ENCODE results near the gene CRK. TPM values are rescaled to one million over a fixed set of nuclear protein-coding genes. Genes with fewer than 3 reads are reported as not detected.
A peak's percentile ranks its signal among the peaks of the same experiment; 100 is the strongest.
"Not testable (repeated sequence)": the region's sequence is repeated elsewhere in the genome, so short reads cannot be mapped to it uniquely, and the experiment has no call there.

CRK gene
- total RNA-seq, 2 donors from 2014 or later = 48.3 to 76.0 TPM

- Histone ChIP-seq H3K4me1 (ENCODE audit: control insufficient read depth in 1 of 2, low read depth in 2 of 2) (peaks cover 42 to 62% of the 10 kb centered on the region in 2 donors), H3K36me3 (no peaks in the 10 kb centered on the region), H3K27me3 (replicated peaks; ENCODE audit: insufficient read depth) (no peaks in the 10 kb centered on the region), H3K4me3 (peak overlapping the region; percentile 100), H3K27ac (peak overlapping the region; percentile 88 to 95), H3K9me3 (no peaks in the 10 kb centered on the region)
- ATAC-seq (ENCODE audit: insufficient number of reproducible peaks, low FRiP score, low read depth) = no peak
- no peak for DNase-seq (ENCODE audit: low spot score)
- no peak for TF ChIP-seq CTCF (IDR thresholded peaks at IDR 0.05)
These were observed 58.0 kb downstream of the CRK start for GRCh38 chr17:1398028-1398427.

GRCh38 chr17:1395876-1396665, 60.0 kb downstream of the CRK start:
- H3K4me1 ChIP-seq (ENCODE audit: control insufficient read depth in 1 of 2, low read depth in 2 of 2) = peaks cover 59 to 80% of the 10 kb centered on the region in 2 donors
- H3K36me3 ChIP-seq; H3K4me3 ChIP-seq; DNase-seq (ENCODE audit: low spot score); H3K27ac ChIP-seq; H3K27me3 ChIP-seq (replicated peaks; ENCODE audit: insufficient read depth); H3K9me3 ChIP-seq; ATAC-seq (ENCODE audit: insufficient number of reproducible peaks, low FRiP score, low read depth): not testable (repeated sequence)

GRCh38 chr17:1391577-1391976, 64.5 kb downstream of the CRK start:
- no peak for TF ChIP-seq CTCF (IDR thresholded peaks at IDR 0.05)
- ATAC-seq (ENCODE audit: insufficient number of reproducible peaks, low FRiP score, low read depth) (no peak), DNase-seq (ENCODE audit: low spot score) (no peak)
- peaks cover 72 to 94% of the 10 kb centered on the region in 2 donors for H3K4me1 ChIP-seq (ENCODE audit: control insufficient read depth in 1 of 2, low read depth in 2 of 2)
- H3K27me3 ChIP-seq (replicated peaks; ENCODE audit: insufficient read depth) = no peaks in the 10 kb centered on the region
- peak overlapping the region; percentile 43 for H3K4me3 ChIP-seq
- H3K36me3 ChIP-seq = no peaks in the 10 kb centered on the region
- H3K27ac ChIP-seq = peak overlapping the region; percentile 52 to 72
- H3K9me3 ChIP-seq = no peaks in the 10 kb centered on the region

- no peaks in the 10 kb centered on the region for H3K9me3 ChIP-seq
- H3K4me3 ChIP-seq = peak overlapping the region; percentile 43
- H3K27ac ChIP-seq = peak overlapping the region; percentile 52 to 72
- no peaks in the 10 kb centered on the region for H3K27me3 ChIP-seq (replicated peaks; ENCODE audit: insufficient read depth)
- TF ChIP-seq CTCF (IDR thresholded peaks at IDR 0.05) = no peak
- no peak for ATAC-seq (ENCODE audit: insufficient number of reproducible peaks, low FRiP score, low read depth)
- no peak for DNase-seq (ENCODE audit: low spot score)
- H3K36me3 ChIP-seq = no peaks in the 10 kb centered on the region
- peaks cover 72 to 94% of the 10 kb centered on the region in 2 donors for H3K4me1 ChIP-seq (ENCODE audit: control insufficient read depth in 1 of 2, low read depth in 2 of 2)
These were observed 65.3 kb downstream of the CRK start for GRCh38 chr17:1390432-1391367.

GRCh38 chr17:1387490-1388227, 68.4 kb downstream of the CRK start:
- ATAC-seq (ENCODE audit: insufficient number of reproducible peaks, low FRiP score, low read depth); H3K4me3 ChIP-seq; DNase-seq (ENCODE audit: low spot score); H3K27ac ChIP-seq; H3K36me3 ChIP-seq; H3K27me3 ChIP-seq (replicated peaks; ENCODE audit: insufficient read depth); H3K9me3 ChIP-seq: not testable (repeated sequence)
- H3K4me1 ChIP-seq (ENCODE audit: control insufficient read depth in 1 of 2, low read depth in 2 of 2) = peaks cover 63 to 96% of the 10 kb centered on the region in 2 donors

- ATAC-seq (ENCODE audit: insufficient number of reproducible peaks, low FRiP score, low read depth); H3K27me3 ChIP-seq (replicated peaks; ENCODE audit: insufficient read depth); H3K36me3 ChIP-seq; H3K9me3 ChIP-seq; DNase-seq (ENCODE audit: low spot score); H3K4me3 ChIP-seq: not testable (repeated sequence)
- Histone ChIP-seq H3K27ac (peak overlapping the region; percentile 7 to 41), H3K4me1 (ENCODE audit: control insufficient read depth in 1 of 2, low read depth in 2 of 2) (peaks cover 57 to 94% of the 10 kb centered on the region in 2 donors)
These were observed 69.3 kb downstream of the CRK start for GRCh38 chr17:1386675-1387190.

All from thoracic aorta (tissue), 2 donors.